H1 (cell line): ENCODE data around the gene SLX9. TPM values are rescaled to one million over a fixed set of nuclear protein-coding genes. Genes with fewer than 3 reads are reported as not detected.

Source experiments
- CTCF ChIA-PET: fragments of 300-600 bp; sonication (Branson Sonifier 250); formaldehyde crosslinking; loops from one replicate; lab custom pipeline; 2021; ENCODE audit not compliant: partially characterized antibody; lab: Charles Lee
- POLR2A ChIA-PET: fragments of 300-600 bp; sonication (Branson Sonifier 250); formaldehyde crosslinking; loops from one replicate; lab custom pipeline; 2021; ENCODE audit warnings: inconsistent platforms; ENCODE audit not compliant: partially characterized antibody; lab: Charles Lee
- DNase-seq, 2 experiments: peaks; one replicate each; pipeline versions ENCODE4 v3.0.0 to v3.0.0-alpha.2; 2010 to 2022; ENCODE audit warnings: low spot score in 2 of 2, low read depth in 1 of 2, mixed read lengths in 1 of 2
- FAIRE-seq: peaks from 2 replicates; lab custom pipeline; 2011; peaks lifted over from hg19 to GRCh38; lab: Jason Lieb, UNC
- H2AFZ ChIP-seq: 2 replicates; pipeline ENCODE4 v1.8.1; 2012; ENCODE audit warnings: low read length, inconsistent platforms
- H2AK5ac ChIP-seq: 2 replicates; pipeline ENCODE4 v1.6.1; 2013; ENCODE audit warnings: low read depth, low read length
- H2BK120ac ChIP-seq: replicated peaks from 2 replicates; pipeline ENCODE3; 2013; ENCODE audit warnings: low read depth, low read length, inconsistent platforms
- H2BK12ac ChIP-seq: 2 replicates; pipeline ENCODE4 v1.6.1; 2013; ENCODE audit warnings: low read depth, low read length
- H2BK15ac ChIP-seq: 2 replicates; pipeline ENCODE4 v1.6.1; 2013; ENCODE audit warnings: low read length
- H2BK20ac ChIP-seq: 2 replicates; pipeline ENCODE4 v1.6.1; 2013; ENCODE audit warnings: low read length
- H2BK5ac ChIP-seq: 2 replicates; pipeline ENCODE4 v1.6.1; 2013; ENCODE audit warnings: low read depth, low read length
- H3K14ac ChIP-seq: 2 replicates; pipeline ENCODE4 v1.6.1; 2013; ENCODE audit warnings: inconsistent platforms; ENCODE audit not compliant: insufficient read length
- H3K18ac ChIP-seq: 2 replicates; pipeline ENCODE4 v1.6.1; 2013; ENCODE audit warnings: low read length; ENCODE audit errors: extremely low read depth
- H3K23ac ChIP-seq: 2 replicates; pipeline ENCODE4 v1.6.1; 2013; ENCODE audit warnings: inconsistent platforms; ENCODE audit not compliant: insufficient read length
- H3K23me2 ChIP-seq: 2 replicates; pipeline ENCODE4 v1.6.1; 2013; ENCODE audit warnings: low read depth, low read length
- H3K27ac ChIP-seq: 2 replicates; pipeline ENCODE4 v1.6.1; 2011; ENCODE audit warnings: low read depth, low read length, inconsistent platforms
- H3K27me3 ChIP-seq, 4 experiments: replicated peaks in 1 of 4; 1 replicate in 1 of 4; 2 replicates in 3 of 4; pipeline versions ENCODE4 v1.6.1 to v1.8.1; 2011 to 2013; ENCODE audit warnings: low read length in 3 of 4, mild to moderate bottlenecking in 3 of 4, inconsistent platforms in 2 of 4, mixed read lengths in 2 of 4, moderate library complexity in 1 of 4; ENCODE audit not compliant: control insufficient read depth in 3 of 4, insufficient read depth in 3 of 4; ENCODE audit errors: extremely low read depth in 1 of 4
- H3K36me3 ChIP-seq, 4 experiments: 2 replicates each; pipeline versions ENCODE4 v1.6.1 to v1.8.1; 2011 to 2013; ENCODE audit warnings: mild to moderate bottlenecking in 4 of 4, low read length in 3 of 4, moderate library complexity in 2 of 4, control low read depth in 1 of 4, inconsistent platforms in 1 of 4; ENCODE audit not compliant: insufficient read depth in 4 of 4, control insufficient read depth in 2 of 4
- H3K4ac ChIP-seq: replicated peaks from 2 replicates; pipeline ENCODE3; 2013; ENCODE audit warnings: low read length, low read depth, mixed read lengths, inconsistent platforms; ENCODE audit not compliant: insufficient read length
- H3K4me1 ChIP-seq, 4 experiments: replicated peaks in 1 of 4; 1 replicate in 1 of 4; 2 replicates in 3 of 4; pipeline versions ENCODE4 v1.6.1 to v1.8.1; 2011 to 2013; ENCODE audit warnings: low read length in 3 of 4, inconsistent platforms in 2 of 4, mixed read lengths in 1 of 4; ENCODE audit not compliant: insufficient read depth in 4 of 4, control insufficient read depth in 3 of 4
- H3K4me2 ChIP-seq, 2 experiments: 2 replicates each; pipeline versions ENCODE4 v1.6.1 to v1.8.1; 2011 to 2013; ENCODE audit warnings: low read depth in 2 of 2, low read length in 2 of 2, control low read depth in 1 of 2, inconsistent platforms in 1 of 2, mild to moderate bottlenecking in 1 of 2; ENCODE audit not compliant: insufficient read depth in 1 of 2
- H3K4me3 ChIP-seq, 4 experiments: fragments of 200-600, 300-600 bp in 1 of 4; sonication (generic), shearing (Covaris generic), sonication (Bioruptor Twin) in 1 of 4; 2 replicates each; pipeline versions ENCODE4 v1.5.1 to v1.8.1; 2011 to 2016; ENCODE audit warnings: low read length in 4 of 4, low read depth in 3 of 4, control low read depth in 2 of 4, inconsistent platforms in 2 of 4, mild to moderate bottlenecking in 2 of 4, mixed read lengths in 1 of 4, moderate library complexity in 1 of 4; ENCODE audit not compliant: insufficient read depth in 2 of 4; ENCODE audit errors: extremely low read depth in 1 of 4
- H3K56ac ChIP-seq: replicated peaks from 2 replicates; pipeline ENCODE3; 2013; ENCODE audit warnings: low read depth, mild to moderate bottlenecking, mixed read lengths, low read length, inconsistent platforms; ENCODE audit not compliant: insufficient read length
- H3K79me1 ChIP-seq: 2 replicates; pipeline ENCODE4 v1.6.1; 2013; ENCODE audit warnings: low read depth, low read length, control low read depth
- H3K79me2 ChIP-seq, 2 experiments: 2 replicates each; pipeline versions ENCODE4 v1.6.1 to v1.8.1; 2012 to 2013; ENCODE audit warnings: low read length in 2 of 2, mild to moderate bottlenecking in 2 of 2, inconsistent platforms in 1 of 2; ENCODE audit not compliant: insufficient read depth in 2 of 2, control insufficient read depth in 1 of 2
- H3K9ac ChIP-seq, 4 experiments: replicated peaks in 1 of 4; 1 replicate in 1 of 4; 2 replicates in 3 of 4; pipeline versions ENCODE4 v1.6.1 to v1.8.1; 2011 to 2013; ENCODE audit warnings: low read depth in 3 of 4, low read length in 3 of 4, control low read depth in 2 of 4, mild to moderate bottlenecking in 2 of 4, moderate library complexity in 2 of 4, inconsistent platforms in 1 of 4; ENCODE audit errors: extremely low read depth in 1 of 4
- H3K9me3 ChIP-seq, 2 experiments: 2 replicates each; pipeline versions ENCODE4 v1.6.1 to v1.8.1; 2012 to 2013; ENCODE audit warnings: mild to moderate bottlenecking in 2 of 2, moderate library complexity in 2 of 2, control low read depth in 1 of 2, inconsistent platforms in 1 of 2, low read depth in 1 of 2, low read length in 1 of 2, mixed read lengths in 1 of 2; ENCODE audit not compliant: insufficient read depth in 2 of 2
- H4K20me1 ChIP-seq, 2 experiments: replicated peaks in 1 of 2; 2 replicates each; pipeline versions ENCODE3 to v1.8.1; 2011 to 2013; ENCODE audit warnings: inconsistent platforms in 2 of 2, low read length in 2 of 2, mild to moderate bottlenecking in 1 of 2; ENCODE audit not compliant: insufficient read depth in 2 of 2, control insufficient read depth in 1 of 2
- H4K5ac ChIP-seq: 2 replicates; pipeline ENCODE4 v1.6.1; 2013; ENCODE audit warnings: low read length, low read depth, mixed read lengths, inconsistent platforms; ENCODE audit not compliant: insufficient read length
- H4K8ac ChIP-seq: 2 replicates; pipeline ENCODE4 v1.8.0; 2013; ENCODE audit warnings: mild to moderate bottlenecking, moderate library complexity, low read length, inconsistent platforms; ENCODE audit not compliant: insufficient read depth; ENCODE audit errors: extremely low read depth
- H4K91ac ChIP-seq: replicated peaks from 2 replicates; pipeline ENCODE3; 2013; ENCODE audit warnings: low read length, mixed read lengths, inconsistent platforms; ENCODE audit not compliant: insufficient read length
- ASH2L ChIP-seq: fragments of 200-600, 300-600 bp; sonication (generic); IDR thresholded peaks from one replicate; pipeline ENCODE4 v1.7.1; 2017; ENCODE audit warnings: low read length
- BRCA1 ChIP-seq: IDR thresholded peaks from 2 replicates; pipeline ENCODE4 v1.6.1; 2012; ENCODE audit warnings: low read depth, low read length, improper control_type of control experiment
- CBX5 ChIP-seq: fragments of 300-800, 300-1000 bp; sonication (generic); IDR thresholded peaks from 2 replicates; pipeline ENCODE4 v1.7.1; 2016; ENCODE audit warnings: antibody characterized with exemption, low read length, low read depth
- CHD1 ChIP-seq: IDR thresholded peaks from 2 replicates; pipeline ENCODE4 v1.6.1; 2012; ENCODE audit warnings: low read depth, low read length, improper control_type of control experiment
- SAP30 ChIP-seq: fragments of 300-600 bp; sonication (generic); IDR thresholded peaks from 2 replicates; pipeline ENCODE4 v1.7.1; 2012; ENCODE audit warnings: low read length, moderate library complexity, mild to moderate bottlenecking, inconsistent platforms; ENCODE audit not compliant: insufficient read depth, insufficient replicate concordance
- SIN3A ChIP-seq, 2 experiments: IDR thresholded peaks in 1 of 2; conservative IDR thresholded peaks in 1 of 2; 2 replicates each; pipeline ENCODE4 v1.6.1; 2011 to 2012; ENCODE audit warnings: low read length in 2 of 2, improper control_type of control experiment in 1 of 2, low read depth in 1 of 2, mild to moderate bottlenecking in 1 of 2
- SP1 ChIP-seq: IDR thresholded peaks from 2 replicates; pipeline ENCODE4 v1.6.1; 2011; ENCODE audit warnings: low read depth, low read length
- SRF ChIP-seq: IDR thresholded peaks from 2 replicates; pipeline ENCODE4 v1.6.1; 2011; ENCODE audit warnings: mild to moderate bottlenecking, low read depth, low read length, moderate library complexity
- SUZ12 ChIP-seq: fragments of 200-600 bp; sonication (generic); IDR thresholded peaks from 2 replicates; pipeline ENCODE4 v1.6.1; 2012; ENCODE audit warnings: mild to moderate bottlenecking, inconsistent platforms, low read length, moderate library complexity, mixed read lengths
- USF2 ChIP-seq: IDR thresholded peaks from 2 replicates; pipeline ENCODE4 v1.6.1; 2011; ENCODE audit warnings: low read length, improper control_type of control experiment
- WGBS, 2 experiments: shearing (Covaris generic) in 1 of 2; methylation state at CpG; one replicate each; pipeline versions ENCODE4 v1.1.6 to v1.1.7; 2013 to 2015; ENCODE audit warnings: low lambda C conversion rate in 2 of 2, mixed read lengths in 2 of 2, inconsistent platforms in 1 of 2, low coverage in 1 of 2, missing lambda C conversion rate in 1 of 2; ENCODE audit not compliant: insufficient replicate concordance in 2 of 2, insufficient coverage in 1 of 2, insufficient read length in 1 of 2; ENCODE audit errors: extremely low coverage in 1 of 2, missing lambda C conversion rate in 1 of 2; 5-methylcytosine and 5-hydroxymethylcytosine counted together
- polyA plus RNA-seq, 7 experiments: library from polyadenylated mRNA; depleted of rRNA in 3 of 7; stranded (reverse) in 5 of 7; unstranded in 2 of 7; fragments of >200 nt in 5 of 7; fragments of 200-250 nt in 2 of 7; gene quantifications; 1 replicate in 5 of 7; 2 replicates in 1 of 7; 4 replicates in 1 of 7; pipeline versions ENCODE4 v1.2.1 to v1.2.3, GENCODE V29; 2011 to 2013; ENCODE audit warnings: missing spikeins in 2 of 7, mixed read lengths in 2 of 7
- total RNA-seq: library from RNA; stranded (reverse); fragmentation: NEBNext Ultra II Directional; extraction: Animal tissue kit (Norgen Biotek cat#: 25700); gene quantifications from 2 replicates; pipeline ENCODE4 v1.2.1, GENCODE V29; 2021

Gene SLX9
- total and polyA plus RNA-seq, 2 of the 8 experiments (the other 6 are each of a cell fraction or from before 2014, with no cell fraction given): 17.7 to 57.3 TPM

- H3K23ac ChIP-seq: no peak overlapping the region
- H3K18ac ChIP-seq: no peak overlapping the region
- H4K20me1 ChIP-seq: peaks cover 13 to 15% of the 10 kb centered on the region in 2 experiments
- H4K5ac ChIP-seq: no peak overlapping the region
- peak overlapping the region; percentile 35; the same call in 1 of the 2 replicates for H2BK5ac ChIP-seq
- POLR2A ChIA-PET: interaction anchor here (1.2 to 1.5 kb wide), 2 partner anchors 13 to 14 kb away, joined by 3 to 5 read pairs; no protein-coding TSS in a partner anchor
- H3K4me2 ChIP-seq: no peak overlapping the region
- H3K27me3 ChIP-seq: no peaks in the 10 kb centered on the region
- no peak overlapping the region for H2BK15ac ChIP-seq
- CTCF ChIA-PET: interaction anchor here (0.9 to 4.1 kb wide), 18 partner anchors 8 to 177 kb away, joined by 3 to 28 read pairs (median 4); no protein-coding TSS in a partner anchor
- H2AFZ ChIP-seq: no peak overlapping the region
- WGBS, 2 experiments: 90% methylated on average over 33 of the region's 36 CpGs; no CpG with 5 or more reads in 1 of the 2 experiments
- FAIRE-seq: no peak
- no peak for DNase-seq
- no peak overlapping the region for H3K27ac ChIP-seq
- H2AK5ac ChIP-seq: no peak overlapping the region
- no peak overlapping the region for H2BK20ac ChIP-seq
- H3K4me3 ChIP-seq: no peak overlapping the region
- H3K4ac ChIP-seq: no peak overlapping the region
- H3K14ac ChIP-seq: no peak overlapping the region
- no peak overlapping the region; the same call in 1 of the 2 replicates for H4K8ac ChIP-seq
- no peaks in the 10 kb centered on the region for H3K9me3 ChIP-seq
- H3K56ac ChIP-seq: no peak overlapping the region
- H3K9ac ChIP-seq: no peak overlapping the region
- H2BK12ac ChIP-seq: 0 out of 2 replicates have a peak overlapping the region, but pooled peaks have one; percentile 39
- H3K4me1 ChIP-seq: no peaks in the 10 kb centered on the region; a peak in 1 of 7 replicates
- H3K36me3 ChIP-seq: peaks cover 0 to 19% (median 9%) of the 10 kb centered on the region in 4 experiments; a peak in 4 of 8 replicates
- no peaks in the 10 kb centered on the region for H3K79me2 ChIP-seq
- no peaks in the 10 kb centered on the region for H3K23me2 ChIP-seq
- H4K91ac ChIP-seq: no peak overlapping the region
- no peak overlapping the region for H2BK120ac ChIP-seq
- H3K79me1 ChIP-seq: no peaks in the 10 kb centered on the region
- no peak for TF ChIP-seq SRF
- no peak for TF ChIP-seq ASH2L
- no peak for TF ChIP-seq USF2
- no peak for TF ChIP-seq BRCA1
- TF ChIP-seq CBX5: no peak
- TF ChIP-seq SIN3A (conservative IDR thresholded peaks at IDR 0.05 in 1 of 2, IDR thresholded peaks at IDR 0.05 in 1 of 2; ENCODE audit: low read depth in 1 of 2, low read length in 2 of 2): no peak
- TF ChIP-seq SAP30: no peak
- TF ChIP-seq CHD1: no peak
- TF ChIP-seq SUZ12: no peak
- TF ChIP-seq SP1: no peak
These were observed 31.2 kb downstream of the SLX9 start for GRCh38 chr21:44970766-44971671.
